ENCODE results near the gene FUCA2. TPM values are rescaled to one million over a fixed set of nuclear protein-coding genes. Genes with fewer than 3 reads are reported as not detected.

The FUCA2 gene
- total and polyA plus RNA-seq, 2 of the 8 experiments (the other 6 are each of a cell fraction or from before 2014, with no cell fraction given) = 24.2 to 47.2 TPM

- Histone ChIP-seq H2BK15ac (ENCODE audit: low read length) (no peak overlapping the region), H2BK20ac (ENCODE audit: low read length) (no peak overlapping the region), H3K79me2 (ENCODE audit: control insufficient read depth in 1 of 2, insufficient read depth in 2 of 2, low read length in 2 of 2) (no peaks in the 10 kb centered on the region), H3K56ac (replicated peaks; ENCODE audit: insufficient read length, low read depth, low read length) (no peak overlapping the region), H4K5ac (ENCODE audit: insufficient read length, low read depth, low read length) (no peak overlapping the region), H2AK5ac (ENCODE audit: low read depth, low read length) (no peak overlapping the region), H3K9ac (replicated peaks in 1 of 4; ENCODE audit: extremely low read depth in 1 of 4, low read depth in 3 of 4, low read length in 3 of 4) (no peak overlapping the region), H3K4me3 (ENCODE audit: extremely low read depth in 1 of 4, insufficient read depth in 2 of 4, low read depth in 3 of 4, low read length in 4 of 4) (no peak overlapping the region), H4K91ac (replicated peaks; ENCODE audit: insufficient read length, low read length) (no peak overlapping the region), H3K9me3 (ENCODE audit: insufficient read depth in 2 of 2, low read depth in 1 of 2, low read length in 1 of 2) (no peaks in the 10 kb centered on the region), H3K27me3 (replicated peaks in 1 of 4; ENCODE audit: control insufficient read depth in 3 of 4, extremely low read depth in 1 of 4, insufficient read depth in 3 of 4, low read length in 3 of 4) (no peaks in the 10 kb centered on the region), H2AFZ (ENCODE audit: low read length) (no peak overlapping the region), H2BK12ac (ENCODE audit: low read depth, low read length) (no peak overlapping the region), H4K20me1 (replicated peaks in 1 of 2; ENCODE audit: control insufficient read depth in 1 of 2, insufficient read depth in 2 of 2, low read length in 2 of 2) (no peaks in the 10 kb centered on the region), H3K27ac (ENCODE audit: low read depth, low read length) (no peak overlapping the region), H3K4me2 (ENCODE audit: insufficient read depth in 1 of 2, low read depth in 2 of 2, low read length in 2 of 2) (no peak overlapping the region), H3K14ac (ENCODE audit: insufficient read length) (no peak overlapping the region), H4K8ac (ENCODE audit: extremely low read depth, insufficient read depth, low read length) (no peak overlapping the region), H3K23me2 (ENCODE audit: low read depth, low read length) (no peaks in the 10 kb centered on the region), H3K4ac (replicated peaks; ENCODE audit: insufficient read length, low read depth, low read length) (no peak overlapping the region), H3K23ac (ENCODE audit: insufficient read length) (no peak overlapping the region), H2BK5ac (ENCODE audit: low read depth, low read length) (no peak overlapping the region), H2BK120ac (replicated peaks; ENCODE audit: low read depth, low read length) (no peak overlapping the region), H3K18ac (ENCODE audit: extremely low read depth, low read length) (no peak overlapping the region), H3K4me1 (replicated peaks in 1 of 4; ENCODE audit: control insufficient read depth in 3 of 4, insufficient read depth in 4 of 4, low read length in 3 of 4) (no peaks in the 10 kb centered on the region), H3K79me1 (ENCODE audit: low read depth, low read length) (no peaks in the 10 kb centered on the region), H3K36me3 (ENCODE audit: control insufficient read depth in 2 of 4, insufficient read depth in 4 of 4, low read length in 3 of 4) (no peaks in the 10 kb centered on the region; a peak in 2 of 8 replicates)
- TF ChIP-seq CTBP2 (IDR thresholded peaks at IDR 0.05; ENCODE audit: borderline replicate concordance, insufficient read depth, insufficient read length, low read length) (no peak), MAX (IDR thresholded peaks at IDR 0.05) (no peak), ASH2L (IDR thresholded peaks at IDR 0.05; ENCODE audit: low read length) (no peak), SP4 (IDR thresholded peaks at IDR 0.05; ENCODE audit: low read length) (no peak)
- WGBS, 2 experiments (ENCODE audit: extremely low coverage in 1 of 2, insufficient coverage in 1 of 2, insufficient read length in 1 of 2, insufficient replicate concordance in 2 of 2, low coverage in 1 of 2, low lambda C conversion rate in 2 of 2, missing lambda C conversion rate in 1 of 2) = 93% methylated on average over 1 of the region's 1 CpG; no CpG with 5 or more reads in 1 of the 2 experiments
- ChIA-PET CTCF (ENCODE audit: partially characterized antibody) (no interaction called here), POLR2A (ENCODE audit: partially characterized antibody) (no interaction called here)
- FAIRE-seq (no peak), DNase-seq (ENCODE audit: low read depth in 1 of 2, low spot score in 2 of 2) (no peak)
These were observed 39.7 kb downstream of the FUCA2 start for GRCh38 chr6:143471822-143472221.

Data from H1 (cell line).